Caki2 (cell line): ENCODE data around the gene BCL2. TPM values are rescaled to one million over a fixed set of nuclear protein-coding genes. Genes with fewer than 3 reads are reported as not detected.

Experiments
- DNase-seq: peaks from one replicate; pipeline ENCODE4 v3.0.0-alpha.2; 2015; ENCODE audit warnings: low read depth
- in situ Hi-C: cut with HindIII; loops from 2 replicates; pipeline ENCODE4 v1.10.0; 2016; ENCODE audit warnings: low sequenced_read_pairs, low pct_unique_long_range_greater_than_20kb, mixed read lengths
- total RNA-seq: library from RNA; depleted of rRNA; stranded (reverse); fragments of >200 nt; shearing (Covaris generic); gene quantifications from 2 replicates; pipeline ENCODE4 v1.2.3, GENCODE V29; 2014; ENCODE audit warnings: low replicate concordance

BCL2 gene
- total RNA-seq, 1 experiment from 2014 or later: 5.1 TPM

GRCh38 chr18:63297687-63298399 is 21.7 kb downstream of the BCL2 start:
- in situ Hi-C loops: no loop called here
- DNase-seq: no peak

- in situ Hi-C loops: no loop called here
- no peak for DNase-seq
Measured at GRCh38 chr18:63293935-63294334, 25.6 kb downstream of the BCL2 start.

GRCh38 chr18:63292831-63293683 is 26.5 kb downstream of the BCL2 start:
- no peak for DNase-seq
- in situ Hi-C loops: no loop called here

- no peak for DNase-seq
- in situ Hi-C loops: no loop called here
Measured at GRCh38 chr18:63291278-63291677, 28.3 kb downstream of the BCL2 start.

GRCh38 chr18:63290821-63291200 is 28.8 kb downstream of the BCL2 start:
- no peak for DNase-seq
- in situ Hi-C loops: no loop called here

GRCh38 chr18:63290166-63290820 is 29.3 kb downstream of the BCL2 start:
- in situ Hi-C loops: no loop called here
- no peak for DNase-seq

GRCh38 chr18:63288311-63288710 is 31.3 kb downstream of the BCL2 start:
- DNase-seq: no peak
- in situ Hi-C loops: no loop called here

GRCh38 chr18:63287691-63288220 is 31.8 kb downstream of the BCL2 start:
- in situ Hi-C loops: no loop called here

GRCh38 chr18:63286926-63287325 is 32.6 kb downstream of the BCL2 start:
- no peak for DNase-seq
- in situ Hi-C loops: no loop called here

More at GRCh38 chr18:63287691-63288220, 31.8 kb downstream of the BCL2 start:
- DNase-seq: no peak

GRCh38 chr18:63284827-63285733 is 34.5 kb downstream of the BCL2 start:
- DNase-seq: no peak
- in situ Hi-C loops: no loop called here

GRCh38 chr18:63284173-63284799 is 35.3 kb downstream of the BCL2 start:
- DNase-seq: no peak
- in situ Hi-C loops: no loop called here

GRCh38 chr18:63283305-63284094 is 36.1 kb downstream of the BCL2 start:
- in situ Hi-C loops: no loop called here

GRCh38 chr18:63282793-63283192 is 36.8 kb downstream of the BCL2 start:
- in situ Hi-C loops: no loop called here
- DNase-seq: no peak

More at GRCh38 chr18:63283305-63284094, 36.1 kb downstream of the BCL2 start:
- DNase-seq: no peak

- no peak for DNase-seq
- in situ Hi-C loops: no loop called here
Measured at GRCh38 chr18:63273222-63273927, 46.2 kb downstream of the BCL2 start.

GRCh38 chr18:63272638-63273037 is 46.9 kb downstream of the BCL2 start:
- DNase-seq: no peak
- in situ Hi-C loops: no loop called here

- no peak for DNase-seq
- in situ Hi-C loops: no loop called here
Measured at GRCh38 chr18:63271881-63272299, 47.7 kb downstream of the BCL2 start.
